H1 (cell line): ENCODE data around the gene RGS3. TPM values are rescaled to one million over a fixed set of nuclear protein-coding genes. Genes with fewer than 3 reads are reported as not detected.

ENCODE experiments used
- CTCF ChIA-PET: fragments of 300-600 bp; sonication (Branson Sonifier 250); formaldehyde crosslinking; loops from one replicate; lab custom pipeline; 2021; ENCODE audit not compliant: partially characterized antibody; lab: Charles Lee
- POLR2A ChIA-PET: fragments of 300-600 bp; sonication (Branson Sonifier 250); formaldehyde crosslinking; loops from one replicate; lab custom pipeline; 2021; ENCODE audit warnings: inconsistent platforms; ENCODE audit not compliant: partially characterized antibody; lab: Charles Lee
- DNase-seq, 2 experiments: peaks; one replicate each; pipeline versions ENCODE4 v3.0.0 to v3.0.0-alpha.2; 2010 to 2022; ENCODE audit warnings: low spot score in 2 of 2, low read depth in 1 of 2, mixed read lengths in 1 of 2
- FAIRE-seq: peaks from 2 replicates; lab custom pipeline; 2011; peaks lifted over from hg19 to GRCh38; lab: Jason Lieb, UNC
- H2AFZ ChIP-seq: 2 replicates; pipeline ENCODE4 v1.8.1; 2012; ENCODE audit warnings: low read length, inconsistent platforms
- H2AK5ac ChIP-seq: 2 replicates; pipeline ENCODE4 v1.6.1; 2013; ENCODE audit warnings: low read depth, low read length
- H2BK120ac ChIP-seq: replicated peaks from 2 replicates; pipeline ENCODE3; 2013; ENCODE audit warnings: low read depth, low read length, inconsistent platforms
- H2BK12ac ChIP-seq: 2 replicates; pipeline ENCODE4 v1.6.1; 2013; ENCODE audit warnings: low read depth, low read length
- H2BK15ac ChIP-seq: 2 replicates; pipeline ENCODE4 v1.6.1; 2013; ENCODE audit warnings: low read length
- H2BK20ac ChIP-seq: 2 replicates; pipeline ENCODE4 v1.6.1; 2013; ENCODE audit warnings: low read length
- H2BK5ac ChIP-seq: 2 replicates; pipeline ENCODE4 v1.6.1; 2013; ENCODE audit warnings: low read depth, low read length
- H3K14ac ChIP-seq: 2 replicates; pipeline ENCODE4 v1.6.1; 2013; ENCODE audit warnings: inconsistent platforms; ENCODE audit not compliant: insufficient read length
- H3K18ac ChIP-seq: 2 replicates; pipeline ENCODE4 v1.6.1; 2013; ENCODE audit warnings: low read length; ENCODE audit errors: extremely low read depth
- H3K23ac ChIP-seq: 2 replicates; pipeline ENCODE4 v1.6.1; 2013; ENCODE audit warnings: inconsistent platforms; ENCODE audit not compliant: insufficient read length
- H3K23me2 ChIP-seq: 2 replicates; pipeline ENCODE4 v1.6.1; 2013; ENCODE audit warnings: low read depth, low read length
- H3K27ac ChIP-seq: 2 replicates; pipeline ENCODE4 v1.6.1; 2011; ENCODE audit warnings: low read depth, low read length, inconsistent platforms
- H3K27me3 ChIP-seq, 4 experiments: replicated peaks in 1 of 4; 1 replicate in 1 of 4; 2 replicates in 3 of 4; pipeline versions ENCODE4 v1.6.1 to v1.8.1; 2011 to 2013; ENCODE audit warnings: low read length in 3 of 4, mild to moderate bottlenecking in 3 of 4, inconsistent platforms in 2 of 4, mixed read lengths in 2 of 4, moderate library complexity in 1 of 4; ENCODE audit not compliant: control insufficient read depth in 3 of 4, insufficient read depth in 3 of 4; ENCODE audit errors: extremely low read depth in 1 of 4
- H3K36me3 ChIP-seq, 4 experiments: 2 replicates each; pipeline versions ENCODE4 v1.6.1 to v1.8.1; 2011 to 2013; ENCODE audit warnings: mild to moderate bottlenecking in 4 of 4, low read length in 3 of 4, moderate library complexity in 2 of 4, control low read depth in 1 of 4, inconsistent platforms in 1 of 4; ENCODE audit not compliant: insufficient read depth in 4 of 4, control insufficient read depth in 2 of 4
- H3K4ac ChIP-seq: replicated peaks from 2 replicates; pipeline ENCODE3; 2013; ENCODE audit warnings: low read length, low read depth, mixed read lengths, inconsistent platforms; ENCODE audit not compliant: insufficient read length
- H3K4me1 ChIP-seq, 4 experiments: replicated peaks in 1 of 4; 1 replicate in 1 of 4; 2 replicates in 3 of 4; pipeline versions ENCODE4 v1.6.1 to v1.8.1; 2011 to 2013; ENCODE audit warnings: low read length in 3 of 4, inconsistent platforms in 2 of 4, mixed read lengths in 1 of 4; ENCODE audit not compliant: insufficient read depth in 4 of 4, control insufficient read depth in 3 of 4
- H3K4me2 ChIP-seq, 2 experiments: 2 replicates each; pipeline versions ENCODE4 v1.6.1 to v1.8.1; 2011 to 2013; ENCODE audit warnings: low read depth in 2 of 2, low read length in 2 of 2, control low read depth in 1 of 2, inconsistent platforms in 1 of 2, mild to moderate bottlenecking in 1 of 2; ENCODE audit not compliant: insufficient read depth in 1 of 2
- H3K4me3 ChIP-seq, 4 experiments: fragments of 200-600, 300-600 bp in 1 of 4; sonication (generic), shearing (Covaris generic), sonication (Bioruptor Twin) in 1 of 4; 2 replicates each; pipeline versions ENCODE4 v1.5.1 to v1.8.1; 2011 to 2016; ENCODE audit warnings: low read length in 4 of 4, low read depth in 3 of 4, control low read depth in 2 of 4, inconsistent platforms in 2 of 4, mild to moderate bottlenecking in 2 of 4, mixed read lengths in 1 of 4, moderate library complexity in 1 of 4; ENCODE audit not compliant: insufficient read depth in 2 of 4; ENCODE audit errors: extremely low read depth in 1 of 4
- H3K56ac ChIP-seq: replicated peaks from 2 replicates; pipeline ENCODE3; 2013; ENCODE audit warnings: low read depth, mild to moderate bottlenecking, mixed read lengths, low read length, inconsistent platforms; ENCODE audit not compliant: insufficient read length
- H3K79me1 ChIP-seq: 2 replicates; pipeline ENCODE4 v1.6.1; 2013; ENCODE audit warnings: low read depth, low read length, control low read depth
- H3K79me2 ChIP-seq, 2 experiments: 2 replicates each; pipeline versions ENCODE4 v1.6.1 to v1.8.1; 2012 to 2013; ENCODE audit warnings: low read length in 2 of 2, mild to moderate bottlenecking in 2 of 2, inconsistent platforms in 1 of 2; ENCODE audit not compliant: insufficient read depth in 2 of 2, control insufficient read depth in 1 of 2
- H3K9ac ChIP-seq, 4 experiments: replicated peaks in 1 of 4; 1 replicate in 1 of 4; 2 replicates in 3 of 4; pipeline versions ENCODE4 v1.6.1 to v1.8.1; 2011 to 2013; ENCODE audit warnings: low read depth in 3 of 4, low read length in 3 of 4, control low read depth in 2 of 4, mild to moderate bottlenecking in 2 of 4, moderate library complexity in 2 of 4, inconsistent platforms in 1 of 4; ENCODE audit errors: extremely low read depth in 1 of 4
- H3K9me3 ChIP-seq, 2 experiments: 2 replicates each; pipeline versions ENCODE4 v1.6.1 to v1.8.1; 2012 to 2013; ENCODE audit warnings: mild to moderate bottlenecking in 2 of 2, moderate library complexity in 2 of 2, control low read depth in 1 of 2, inconsistent platforms in 1 of 2, low read depth in 1 of 2, low read length in 1 of 2, mixed read lengths in 1 of 2; ENCODE audit not compliant: insufficient read depth in 2 of 2
- H4K20me1 ChIP-seq, 2 experiments: replicated peaks in 1 of 2; 2 replicates each; pipeline versions ENCODE3 to v1.8.1; 2011 to 2013; ENCODE audit warnings: inconsistent platforms in 2 of 2, low read length in 2 of 2, mild to moderate bottlenecking in 1 of 2; ENCODE audit not compliant: insufficient read depth in 2 of 2, control insufficient read depth in 1 of 2
- H4K5ac ChIP-seq: 2 replicates; pipeline ENCODE4 v1.6.1; 2013; ENCODE audit warnings: low read length, low read depth, mixed read lengths, inconsistent platforms; ENCODE audit not compliant: insufficient read length
- H4K8ac ChIP-seq: 2 replicates; pipeline ENCODE4 v1.8.0; 2013; ENCODE audit warnings: mild to moderate bottlenecking, moderate library complexity, low read length, inconsistent platforms; ENCODE audit not compliant: insufficient read depth; ENCODE audit errors: extremely low read depth
- H4K91ac ChIP-seq: replicated peaks from 2 replicates; pipeline ENCODE3; 2013; ENCODE audit warnings: low read length, mixed read lengths, inconsistent platforms; ENCODE audit not compliant: insufficient read length
- BRCA1 ChIP-seq: IDR thresholded peaks from 2 replicates; pipeline ENCODE4 v1.6.1; 2012; ENCODE audit warnings: low read depth, low read length, improper control_type of control experiment
- EZH2 ChIP-seq: fragments of 200-600 bp; sonication (generic); IDR thresholded peaks from 2 replicates; pipeline ENCODE4 v1.7.1; 2012; ENCODE audit warnings: low read depth, mild to moderate bottlenecking, moderate library complexity, low read length, inconsistent platforms; ENCODE audit not compliant: severe bottlenecking
- GTF2F1 ChIP-seq: IDR thresholded peaks from 2 replicates; pipeline ENCODE4 v1.6.1; 2012; ENCODE audit warnings: low read depth, low read length, improper control_type of control experiment, borderline replicate concordance
- KDM4A ChIP-seq: IDR thresholded peaks from one replicate; pipeline ENCODE4 v1.7.1; 2012; ENCODE audit warnings: low read depth, mild to moderate bottlenecking, moderate library complexity, low read length, inconsistent platforms; ENCODE audit not compliant: severe bottlenecking
- MAFK ChIP-seq: IDR thresholded peaks from 2 replicates; pipeline ENCODE4 v1.6.1; 2012; ENCODE audit warnings: low read depth, mild to moderate bottlenecking, improper control_type of control experiment, low read length
- MAX ChIP-seq: IDR thresholded peaks from 2 replicates; pipeline ENCODE4 v1.6.1; 2012; ENCODE audit warnings: inconsistent platforms
- NRF1 ChIP-seq: IDR thresholded peaks from 2 replicates; pipeline ENCODE4 v1.6.1; 2011; ENCODE audit warnings: mild to moderate bottlenecking, low read depth, low read length, improper control_type of control experiment
- PHF8 ChIP-seq: fragments of 200-600 bp; sonication (generic); conservative IDR thresholded peaks from 2 replicates; pipeline ENCODE4 v1.7.1; 2012; ENCODE audit warnings: low read depth, mild to moderate bottlenecking, inconsistent platforms, low read length, moderate library complexity
- RBBP5 ChIP-seq: IDR thresholded peaks from 2 replicates; pipeline ENCODE4 v1.7.1; 2012; ENCODE audit warnings: low read depth, mild to moderate bottlenecking, inconsistent platforms, low read length, moderate library complexity, borderline replicate concordance
- WGBS, 2 experiments: shearing (Covaris generic) in 1 of 2; methylation state at CpG; one replicate each; pipeline versions ENCODE4 v1.1.6 to v1.1.7; 2013 to 2015; ENCODE audit warnings: low lambda C conversion rate in 2 of 2, mixed read lengths in 2 of 2, inconsistent platforms in 1 of 2, low coverage in 1 of 2, missing lambda C conversion rate in 1 of 2; ENCODE audit not compliant: insufficient replicate concordance in 2 of 2, insufficient coverage in 1 of 2, insufficient read length in 1 of 2; ENCODE audit errors: extremely low coverage in 1 of 2, missing lambda C conversion rate in 1 of 2; 5-methylcytosine and 5-hydroxymethylcytosine counted together
- polyA plus RNA-seq, 7 experiments: library from polyadenylated mRNA; depleted of rRNA in 3 of 7; stranded (reverse) in 5 of 7; unstranded in 2 of 7; fragments of >200 nt in 5 of 7; fragments of 200-250 nt in 2 of 7; gene quantifications; 1 replicate in 5 of 7; 2 replicates in 1 of 7; 4 replicates in 1 of 7; pipeline versions ENCODE4 v1.2.1 to v1.2.3, GENCODE V29; 2011 to 2013; ENCODE audit warnings: missing spikeins in 2 of 7, mixed read lengths in 2 of 7
- total RNA-seq: library from RNA; stranded (reverse); fragmentation: NEBNext Ultra II Directional; extraction: Animal tissue kit (Norgen Biotek cat#: 25700); gene quantifications from 2 replicates; pipeline ENCODE4 v1.2.1, GENCODE V29; 2021

The RGS3 gene
- total and polyA plus RNA-seq, 2 of the 8 experiments (the other 6 are each of a cell fraction or from before 2014, with no cell fraction given), result 12.6 to 18.2 TPM

DNA sequence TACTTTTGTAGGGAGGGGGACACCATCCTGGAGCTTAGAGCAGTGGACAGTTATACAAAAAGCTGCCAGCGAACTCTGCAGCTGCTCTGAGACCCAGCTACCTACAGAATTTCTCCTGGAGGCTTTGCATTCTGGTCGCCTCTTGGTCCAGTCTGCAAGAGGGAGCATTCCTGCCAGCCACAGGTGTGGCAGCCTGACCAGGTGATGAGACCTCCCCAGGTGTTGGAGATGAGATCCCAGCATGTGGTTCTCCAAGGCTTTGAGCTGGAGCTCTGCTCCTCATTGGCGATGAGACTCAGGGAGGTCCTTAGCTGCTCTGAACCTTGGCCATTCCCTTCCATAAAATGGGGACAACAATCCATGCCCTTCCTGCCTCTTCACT, 69.3 kb downstream of the RGS3 start:
- H3K4me2 ChIP-seq, result no peak overlapping the region
- no peak overlapping the region for H3K27ac ChIP-seq
- ChIA-PET CTCF (interaction anchor here (0.9 to 2.2 kb wide), 9 partner anchors 9 to 152 kb away, joined by 3 to 9 read pairs (median 4); no protein-coding TSS in a partner anchor), POLR2A (interaction anchor here (1.5 kb wide), 2 partner anchors 14 to 33 kb away, joined by 3 read pairs; no protein-coding TSS in a partner anchor)
- H3K36me3 ChIP-seq, result no peaks in the 10 kb centered on the region
- no peak overlapping the region for H3K4ac ChIP-seq
- no peak overlapping the region for H3K4me3 ChIP-seq
- no peaks in the 10 kb centered on the region for H3K79me1 ChIP-seq
- TF ChIP-seq NRF1, result no peak
- no peak for TF ChIP-seq PHF8
- TF ChIP-seq BRCA1, result no peak
- TF ChIP-seq MAX, result no peak
- TF ChIP-seq EZH2, result no peak
- no peak for TF ChIP-seq MAFK
- no peak for TF ChIP-seq KDM4A
- no peak for TF ChIP-seq RBBP5
- TF ChIP-seq GTF2F1, result no peak
- peaks cover 0 to 15% (median 4%) of the 10 kb centered on the region in 4 experiments; a peak in 5 of 7 replicates for H3K4me1 ChIP-seq
- no peaks in the 10 kb centered on the region for H3K79me2 ChIP-seq
- FAIRE-seq (no peak), DNase-seq (no peak)
- no peaks in the 10 kb centered on the region for H3K23me2 ChIP-seq
- H4K8ac ChIP-seq, result no peak overlapping the region
- H3K9ac ChIP-seq, result no peak overlapping the region
- H2AFZ ChIP-seq, result no peak overlapping the region
- no peaks in the 10 kb centered on the region for H3K9me3 ChIP-seq
- no peak overlapping the region for H4K91ac ChIP-seq
- no peak overlapping the region for H2AK5ac ChIP-seq
- H2BK20ac ChIP-seq, result no peak overlapping the region
- H2BK12ac ChIP-seq, result no peak overlapping the region
- 97% methylated on average over 3 of the region's 3 CpGs; no CpG with 5 or more reads in 1 of the 2 experiments for WGBS, 2 experiments
- no peak overlapping the region for H3K14ac ChIP-seq
- H2BK5ac ChIP-seq, result no peak overlapping the region
- H4K5ac ChIP-seq, result no peak overlapping the region
- no peak overlapping the region for H3K18ac ChIP-seq
- H3K23ac ChIP-seq, result no peak overlapping the region
- H3K56ac ChIP-seq, result no peak overlapping the region
- no peak overlapping the region for H2BK120ac ChIP-seq
- no peaks in the 10 kb centered on the region for H4K20me1 ChIP-seq
- no peak overlapping the region for H2BK15ac ChIP-seq
- H3K27me3 ChIP-seq, result no peaks in the 10 kb centered on the region
